ENCODE data around the gene DAGLA. TPM values are rescaled to one million over a fixed set of nuclear protein-coding genes. Genes with fewer than 3 reads are reported as not detected.

Gene DAGLA
- total RNA-seq, 2 experiments from 2014 or later: 0.52 to 0.73 TPM

DNA sequence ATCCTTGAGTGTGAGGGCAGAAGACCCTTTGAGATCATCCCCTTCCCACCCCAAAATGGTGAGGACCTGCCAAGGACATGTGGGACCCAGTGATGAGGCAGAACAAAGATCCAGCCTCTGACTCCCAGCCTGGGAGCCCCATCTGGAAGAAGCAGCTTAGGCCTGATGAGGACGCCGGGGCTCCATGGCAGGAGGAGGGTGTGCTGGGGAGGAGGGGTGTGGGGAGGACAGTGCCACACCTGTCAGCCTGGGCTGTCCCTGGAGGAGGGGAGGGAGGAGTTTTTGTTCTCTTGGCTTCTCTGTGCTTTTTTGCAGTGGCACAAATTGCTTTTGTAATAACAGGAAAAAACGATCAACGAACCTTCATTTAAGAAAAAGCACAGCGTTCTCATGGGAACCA, 44.4 kb upstream of the DAGLA start:
- H3K36me3 Mint-ChIP-seq (ENCODE audit: low read depth): no peaks in the 10 kb centered on the region
- H3K27me3 Mint-ChIP-seq: no peaks in the 10 kb centered on the region
- Histone ChIP-seq H3K4me1 (ENCODE audit: insufficient read depth, low read length) (peaks cover 4% of the 10 kb centered on the region), H3K27ac (ENCODE audit: low read depth in 1 of 2, low read length in 2 of 2) (no peak overlapping the region), H3K27me3 (ENCODE audit: control insufficient read depth in 1 of 2, insufficient read depth in 2 of 2, low read length in 2 of 2) (no peaks in the 10 kb centered on the region), H3K36me3 (ENCODE audit: insufficient read depth, low read length) (no peaks in the 10 kb centered on the region), H3K4me3 (ENCODE audit: low read length) (no peak overlapping the region), H3K9me3 (ENCODE audit: control insufficient read depth in 1 of 2, insufficient read depth in 1 of 2, low read length in 2 of 2) (peaks cover 0 to 9% of the 10 kb centered on the region in 2 experiments)
- H3K4me1 Mint-ChIP-seq (ENCODE audit: low read depth): no peaks in the 10 kb centered on the region
- no peak for ATAC-seq (ENCODE audit: poor library complexity)
- CTCF ChIA-PET: no interaction called here
- TF ChIP-seq, protein P1, sequence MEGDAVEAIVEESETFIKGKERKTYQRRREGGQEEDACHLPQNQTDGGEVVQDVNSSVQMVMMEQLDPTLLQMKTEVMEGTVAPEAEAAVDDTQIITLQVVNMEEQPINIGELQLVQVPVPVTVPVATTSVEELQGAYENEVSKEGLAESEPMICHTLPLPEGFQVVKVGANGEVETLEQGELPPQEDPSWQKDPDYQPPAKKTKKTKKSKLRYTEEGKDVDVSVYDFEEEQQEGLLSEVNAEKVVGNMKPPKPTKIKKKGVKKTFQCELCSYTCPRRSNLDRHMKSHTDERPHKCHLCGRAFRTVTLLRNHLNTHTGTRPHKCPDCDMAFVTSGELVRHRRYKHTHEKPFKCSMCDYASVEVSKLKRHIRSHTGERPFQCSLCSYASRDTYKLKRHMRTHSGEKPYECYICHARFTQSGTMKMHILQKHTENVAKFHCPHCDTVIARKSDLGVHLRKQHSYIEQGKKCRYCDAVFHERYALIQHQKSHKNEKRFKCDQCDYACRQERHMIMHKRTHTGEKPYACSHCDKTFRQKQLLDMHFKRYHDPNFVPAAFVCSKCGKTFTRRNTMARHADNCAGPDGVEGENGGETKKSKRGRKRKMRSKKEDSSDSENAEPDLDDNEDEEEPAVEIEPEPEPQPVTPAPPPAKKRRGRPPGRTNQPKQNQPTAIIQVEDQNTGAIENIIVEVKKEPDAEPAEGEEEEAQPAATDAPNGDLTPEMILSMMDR (IDR thresholded peaks at IDR 0.05): no peak
- H3K27ac Mint-ChIP-seq: no peak overlapping the region
- DNase-seq: no peak
- POLR2A ChIA-PET: no interaction called here
- no peaks in the 10 kb centered on the region for H3K9me3 Mint-ChIP-seq
- intact Hi-C loops (cut with DNase I, micrococcal nuclease): loop anchor here in 1 of 2 experiments (5.0 kb wide), 1 partner anchor 103 kb away; no protein-coding TSS in a partner anchor
- H3K4me3 Mint-ChIP-seq: no peak overlapping the region

GRCh38 chr11:61636676-61637075, 43.5 kb upstream of the DAGLA start:
- peaks cover 4% of the 10 kb centered on the region for H3K4me1 ChIP-seq (ENCODE audit: insufficient read depth, low read length)
- no peak overlapping the region for H3K4me3 Mint-ChIP-seq
- H3K4me1 Mint-ChIP-seq (ENCODE audit: low read depth): no peaks in the 10 kb centered on the region
- no peak overlapping the region for H3K27ac Mint-ChIP-seq
- H3K27me3 Mint-ChIP-seq: no peaks in the 10 kb centered on the region
- H3K36me3 ChIP-seq (ENCODE audit: insufficient read depth, low read length): no peaks in the 10 kb centered on the region
- DNase-seq: no peak
- ATAC-seq (ENCODE audit: poor library complexity): no peak
- no peaks in the 10 kb centered on the region for H3K36me3 Mint-ChIP-seq (ENCODE audit: low read depth)
- intact Hi-C loops (cut with DNase I, micrococcal nuclease): loop anchor here in 1 of 2 experiments (5.0 kb wide), 1 partner anchor 104 kb away; no protein-coding TSS in a partner anchor
- no peaks in the 10 kb centered on the region for H3K27me3 ChIP-seq (ENCODE audit: control insufficient read depth in 1 of 2, insufficient read depth in 2 of 2, low read length in 2 of 2)
- TF ChIP-seq, protein P1 (IDR thresholded peaks at IDR 0.05): no peak
- H3K9me3 Mint-ChIP-seq: no peaks in the 10 kb centered on the region
- H3K9me3 ChIP-seq (ENCODE audit: control insufficient read depth in 1 of 2, insufficient read depth in 1 of 2, low read length in 2 of 2): peaks cover 0 to 9% of the 10 kb centered on the region in 2 experiments
- POLR2A ChIA-PET: no interaction called here
- H3K27ac ChIP-seq (ENCODE audit: low read depth in 1 of 2, low read length in 2 of 2): no peak overlapping the region
- no peak overlapping the region for H3K4me3 ChIP-seq (ENCODE audit: low read length)
- CTCF ChIA-PET: no interaction called here

DNA sequence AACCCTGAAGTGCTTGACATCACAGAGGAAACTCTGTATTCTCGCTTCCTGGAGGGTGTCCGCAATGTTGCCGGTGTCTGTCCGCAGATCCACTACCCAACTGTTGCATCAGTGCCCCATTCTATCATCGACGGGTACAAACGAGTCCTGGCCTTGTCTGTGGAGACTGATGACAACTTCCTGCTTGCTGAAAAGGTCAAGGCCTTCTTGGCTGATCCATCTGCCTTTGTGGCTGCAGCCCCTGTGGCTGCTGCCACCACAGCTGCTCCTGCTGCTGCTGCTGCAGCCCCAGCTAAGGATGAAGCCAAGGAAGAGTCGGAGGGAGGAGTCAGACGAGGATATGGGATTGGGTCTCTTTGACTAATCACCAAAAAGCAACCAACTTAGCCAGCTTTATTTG, 42.9 kb upstream of the DAGLA start:
- H3K4me3 ChIP-seq (ENCODE audit: low read length): no peak overlapping the region
- TF ChIP-seq, protein P1 (IDR thresholded peaks at IDR 0.05): no peak
- Mint-ChIP-seq H3K27me3 (no peaks in the 10 kb centered on the region), H3K4me1 (ENCODE audit: low read depth) (no peaks in the 10 kb centered on the region), H3K9me3 (no peaks in the 10 kb centered on the region), H3K36me3 (ENCODE audit: low read depth) (no peaks in the 10 kb centered on the region), H3K27ac (no peak overlapping the region), H3K4me3 (no peak overlapping the region)
- H3K9me3 ChIP-seq (ENCODE audit: control insufficient read depth in 1 of 2, insufficient read depth in 1 of 2, low read length in 2 of 2): peaks cover 0 to 9% of the 10 kb centered on the region in 2 experiments
- H3K4me1 ChIP-seq (ENCODE audit: insufficient read depth, low read length): peaks cover 4% of the 10 kb centered on the region
- DNase-seq (no peak), ATAC-seq (ENCODE audit: poor library complexity) (no peak)
- H3K27me3 ChIP-seq (ENCODE audit: control insufficient read depth in 1 of 2, insufficient read depth in 2 of 2, low read length in 2 of 2): no peaks in the 10 kb centered on the region
- intact Hi-C loops (cut with DNase I, micrococcal nuclease): loop anchor here in 1 of 2 experiments (5.0 kb wide), 1 partner anchor 105 kb away; no protein-coding TSS in a partner anchor
- no peaks in the 10 kb centered on the region for H3K36me3 ChIP-seq (ENCODE audit: insufficient read depth, low read length)
- no peak overlapping the region for H3K27ac ChIP-seq (ENCODE audit: low read depth in 1 of 2, low read length in 2 of 2)
- ChIA-PET CTCF (interaction anchor here (0.6 kb wide), 2 partner anchors 47 to 1075 kb away, joined by 3 to 4 read pairs; no protein-coding TSS in a partner anchor), POLR2A (no interaction called here)

Measured in CD4-positive, alpha-beta T cell (primary cell).